HG02970 (cell line): ENCODE data around the gene SLC24A3.

Source experiments
- ATAC-seq: cut with Tn5 transposase; IDR thresholded peaks from one replicate; pipeline ENCODE4 v1.9.1; 2021; ENCODE audit warnings: mild to moderate bottlenecking, moderate library complexity, moderate number of reproducible peaks; ENCODE audit not compliant: unreplicated experiment, low FRiP score

SLC24A3 gene

GRCh38 chr20:19335341-19335740 lies 122.9 kb downstream of the SLC24A3 start:
- ATAC-seq, result no peak

DNA sequence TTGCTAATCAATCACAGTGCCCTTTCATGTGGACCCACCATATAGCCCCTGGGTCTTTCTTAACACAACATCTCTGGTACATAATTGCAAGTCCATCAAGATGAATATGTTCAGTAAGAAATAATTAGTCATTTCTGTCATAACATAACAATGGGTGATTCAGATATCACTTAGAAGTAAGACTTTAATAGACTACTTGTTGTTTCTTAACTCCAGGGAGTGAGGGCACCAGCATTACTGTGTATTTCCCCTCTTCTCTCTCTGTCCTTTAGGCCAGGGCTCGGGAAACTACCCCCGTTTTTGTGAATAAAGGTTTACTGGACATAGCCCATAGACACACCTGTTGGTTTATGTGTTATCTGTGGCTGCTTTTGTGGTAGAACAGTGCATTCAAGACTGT lies 123.5 kb downstream of the SLC24A3 start:
- no peak for ATAC-seq

- ATAC-seq, result no peak
These were observed 124.2 kb downstream of the SLC24A3 start for GRCh38 chr20:19336631-19337030.

GRCh38 chr20:19338380-19338779 lies 125.9 kb downstream of the SLC24A3 start:
- no peak for ATAC-seq

GRCh38 chr20:19338960-19339359 lies 126.5 kb downstream of the SLC24A3 start:
- ATAC-seq, result no peak

- ATAC-seq, result no peak
These were observed 129.1 kb downstream of the SLC24A3 start for GRCh38 chr20:19341348-19342053.

DNA sequence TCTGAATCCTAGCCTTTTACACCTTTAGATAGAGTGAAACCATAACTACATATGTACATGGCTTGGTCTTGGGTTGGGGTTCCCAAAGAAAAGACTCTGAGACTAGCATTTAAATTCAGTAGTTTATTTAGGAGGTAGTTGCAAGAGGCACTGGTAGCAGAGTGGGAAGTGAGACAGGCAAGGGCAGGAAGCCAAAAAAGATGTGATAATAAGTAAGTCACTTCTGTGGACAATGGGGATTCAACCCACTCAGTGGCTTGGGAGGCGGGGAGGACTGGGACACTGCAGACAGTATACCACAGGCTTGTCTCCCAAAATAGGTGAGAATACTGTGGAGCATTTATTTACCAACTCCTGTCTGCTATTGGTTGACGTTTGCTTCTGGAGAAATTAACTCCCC lies 131.9 kb downstream of the SLC24A3 start:
- no peak for ATAC-seq

- ATAC-seq, result no peak
These were observed 135.6 kb downstream of the SLC24A3 start for GRCh38 chr20:19347943-19348456.

DNA sequence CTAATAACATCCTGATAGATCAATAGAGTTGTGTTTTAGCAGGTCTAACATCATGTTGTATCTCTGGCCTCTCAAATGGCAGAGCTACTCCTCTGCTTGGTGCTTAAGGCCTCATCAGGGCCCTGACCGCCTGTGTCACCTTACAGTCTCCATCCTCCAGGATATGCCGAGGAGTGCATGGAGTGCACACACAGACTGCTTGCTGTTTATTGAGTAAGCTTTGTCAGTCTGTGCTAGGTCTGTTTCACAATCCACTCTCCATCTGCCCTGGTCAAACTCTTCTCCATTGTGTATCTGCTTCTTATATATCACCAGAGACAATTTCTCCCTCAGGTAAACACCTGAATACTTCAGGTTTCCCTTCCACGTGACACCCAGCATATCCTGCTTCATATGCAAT lies 136.1 kb downstream of the SLC24A3 start:
- no peak for ATAC-seq

- ATAC-seq, result no peak
These were observed 137.4 kb downstream of the SLC24A3 start for GRCh38 chr20:19349879-19350278.

DNA sequence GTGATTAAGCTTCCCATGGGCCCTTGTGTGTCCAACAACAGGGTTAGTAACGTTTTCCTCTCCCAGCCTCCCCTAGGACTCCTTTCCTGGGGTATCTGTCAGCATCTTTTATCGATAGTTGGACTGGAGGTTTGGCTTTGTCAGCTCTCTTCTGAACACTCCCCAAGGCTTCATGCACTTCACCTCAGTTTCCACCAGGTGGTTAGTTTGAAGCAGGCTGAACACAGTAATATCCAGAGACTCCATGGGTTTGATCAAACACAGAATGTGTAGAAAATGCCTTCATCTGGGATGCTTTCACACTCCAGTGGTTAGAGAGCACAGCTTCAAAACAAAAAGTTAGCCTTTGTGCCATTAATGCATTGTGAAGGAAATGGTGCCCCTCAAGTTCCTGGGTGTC lies 139.1 kb downstream of the SLC24A3 start:
- ATAC-seq, result no peak

- ATAC-seq, result no peak
These were observed 142.5 kb downstream of the SLC24A3 start for GRCh38 chr20:19354950-19355349.

DNA sequence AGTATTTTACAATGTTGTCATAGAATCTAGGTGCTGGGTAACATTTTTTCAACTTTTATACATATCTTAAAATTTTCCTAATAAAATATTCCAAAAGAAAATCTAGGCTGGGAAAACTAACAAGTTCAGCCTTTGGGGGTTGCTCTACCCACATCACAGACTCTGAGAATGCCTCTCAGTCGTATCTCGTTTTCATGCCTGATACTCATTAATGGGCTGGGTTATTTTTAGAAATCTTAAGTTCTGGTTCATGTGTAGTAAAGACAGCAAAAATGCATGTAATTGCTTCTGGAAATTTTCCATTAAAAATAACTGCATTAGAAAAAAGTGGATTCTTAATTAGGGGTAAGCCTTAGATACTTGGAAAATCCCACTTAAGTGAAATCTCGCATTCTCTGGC lies 149.3 kb downstream of the SLC24A3 start:
- no peak for ATAC-seq

- ATAC-seq, result no peak
These were observed 151.0 kb downstream of the SLC24A3 start for GRCh38 chr20:19363476-19363875.

DNA sequence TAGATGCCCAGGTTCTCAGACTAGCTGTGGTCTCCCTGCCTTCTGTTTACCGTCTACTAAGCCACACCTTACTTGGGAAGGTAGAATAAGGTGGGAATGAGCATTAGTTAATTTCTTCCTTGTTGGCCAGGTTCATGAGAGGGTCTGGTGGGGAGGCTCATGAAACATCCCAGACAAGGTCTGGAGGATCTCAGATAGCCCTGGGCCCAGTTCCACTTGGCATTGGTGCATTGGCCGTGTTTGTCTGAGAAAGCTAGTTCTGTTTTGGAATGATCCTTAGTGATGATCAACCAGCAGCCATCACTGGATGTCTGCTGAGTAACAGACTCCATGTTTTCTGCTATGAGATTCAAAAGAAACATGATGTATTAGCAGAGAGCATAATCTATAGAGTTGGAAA lies 155.1 kb downstream of the SLC24A3 start:
- no peak for ATAC-seq

GRCh38 chr20:19368351-19368750 lies 155.9 kb downstream of the SLC24A3 start:
- no peak for ATAC-seq

DNA sequence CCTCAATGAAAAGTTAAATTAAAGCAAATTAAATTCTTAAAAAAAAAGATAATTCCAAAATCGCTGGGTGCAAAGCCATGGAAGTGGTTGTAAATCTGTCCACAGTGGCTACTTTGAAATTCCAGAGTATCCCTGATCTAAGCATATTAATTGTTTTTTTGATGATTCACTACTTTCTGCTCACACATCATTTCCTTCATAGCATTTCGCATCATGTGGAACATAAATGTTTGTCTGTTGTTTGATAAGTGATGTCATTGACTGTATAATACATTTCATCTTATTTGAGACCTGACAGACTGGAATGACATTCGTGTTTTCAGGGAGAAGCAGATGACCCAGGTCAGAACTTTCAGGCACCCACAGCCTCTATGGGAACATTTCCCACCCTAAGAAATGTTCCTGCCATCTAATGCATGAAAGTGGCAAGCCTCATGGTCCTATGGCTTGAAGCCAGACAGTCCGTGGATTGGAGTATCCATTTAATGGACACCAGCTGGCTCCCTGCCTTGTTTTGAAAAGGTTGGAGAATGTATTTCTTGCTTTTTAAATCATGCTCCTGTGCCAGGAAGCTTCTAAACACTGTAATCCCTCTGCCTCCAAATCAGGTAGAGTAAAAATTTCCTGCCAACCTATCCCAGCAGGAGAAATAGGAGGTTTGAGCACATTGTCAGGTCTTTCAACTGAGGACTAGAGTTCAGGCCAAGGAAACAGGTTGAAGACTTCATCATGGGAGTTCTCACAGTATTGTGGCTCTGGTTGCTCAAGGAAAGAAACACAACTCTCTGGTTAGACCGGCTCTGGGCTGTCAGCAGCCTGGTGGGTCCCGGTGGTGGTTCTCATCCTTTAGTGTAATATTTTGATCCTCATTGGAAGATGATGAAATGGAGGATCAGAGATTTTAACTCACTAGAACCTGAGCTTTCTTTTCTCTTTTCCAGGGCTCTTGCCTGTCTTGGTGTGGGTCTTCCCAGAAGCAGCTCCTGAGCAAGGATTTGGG lies 157.9 kb downstream of the SLC24A3 start:
- ATAC-seq, result no peak

GRCh38 chr20:19371112-19371511 lies 158.7 kb downstream of the SLC24A3 start:
- no peak for ATAC-seq

DNA sequence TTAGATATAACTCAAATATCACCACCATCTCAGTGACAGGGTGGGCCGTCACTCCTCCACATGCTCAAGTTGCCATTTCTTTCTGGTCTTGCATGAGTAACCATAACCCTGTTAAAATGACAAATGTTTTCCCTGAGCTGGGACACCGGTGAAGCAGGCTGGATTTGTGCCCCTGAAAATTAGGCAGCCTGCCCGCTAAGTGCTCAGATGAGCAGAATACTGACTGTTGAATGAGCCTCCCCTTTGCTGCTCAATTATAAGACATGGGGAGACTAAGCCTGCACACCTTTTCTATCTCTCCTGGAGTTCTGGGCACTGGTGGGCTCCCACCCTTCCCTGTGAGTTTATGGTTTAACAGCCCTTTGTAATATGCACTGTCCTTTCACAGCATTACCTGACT lies 161.8 kb downstream of the SLC24A3 start:
- ATAC-seq, result no peak

DNA sequence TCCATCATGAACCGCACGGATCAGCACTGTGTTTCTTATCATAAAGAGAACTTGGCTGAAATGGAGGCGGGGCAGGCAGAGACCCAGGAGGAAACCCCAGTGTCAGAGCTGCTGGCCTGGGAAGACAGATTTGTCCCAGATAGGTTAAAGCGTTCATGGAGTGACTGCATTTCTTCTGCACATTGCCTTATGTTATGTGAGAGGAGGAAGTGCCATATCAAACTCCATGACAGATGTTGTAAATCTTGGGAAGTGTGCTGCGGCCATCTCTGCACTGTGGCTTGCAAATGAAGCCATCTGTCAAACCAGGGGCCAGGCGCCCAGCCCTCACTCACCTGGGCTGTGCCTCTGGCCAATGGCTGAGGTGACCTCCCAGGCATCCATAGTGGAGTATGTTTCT lies 163.0 kb downstream of the SLC24A3 start:
- no peak for ATAC-seq

DNA sequence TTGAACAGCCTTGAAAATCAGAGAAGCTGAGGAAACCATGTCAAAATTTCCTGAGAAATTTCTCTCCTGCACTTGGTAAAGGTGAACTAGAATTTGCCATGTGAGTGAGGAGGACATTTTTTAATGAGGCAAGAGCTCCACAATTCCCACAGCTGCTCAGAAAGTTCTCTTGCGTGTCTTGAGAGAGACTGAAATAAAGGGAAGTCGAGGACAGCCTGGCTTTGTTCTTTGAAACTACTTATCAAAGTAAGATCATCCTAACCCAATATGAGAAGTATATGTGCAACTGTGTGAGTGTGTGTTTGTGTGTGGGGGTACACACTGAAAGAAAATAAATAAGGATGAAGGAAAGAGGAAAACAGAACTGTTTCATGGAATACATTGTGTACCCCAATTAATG lies 163.4 kb downstream of the SLC24A3 start:
- no peak for ATAC-seq
